Stimulated activated CD4-positive, alpha-beta T cell treated with anti-CD3 and anti-CD28 coated beads, TNF-alpha, amount 100 ng/mL, for 1 hour (primary cell): ENCODE measurements around the gene TMEM26.

Experiments used
- DNase-seq, 3 donors: peaks; one replicate each; pipeline ENCODE4 v3.0.0-alpha.2; 2020; ENCODE audit warnings: low read depth in 3 of 3, low spot score in 1 of 3

TMEM26 gene

GRCh38 chr10:61452655-61453641 is at the start of gene TMEM26:
Gene TMEM26, minus strand, starts transcription at chr10:61453381. Its CDS starts 300 bp downstream, at chr10:61453081.
- DNase-seq, result no peak

GRCh38 chr10:61500460-61500859 is 47.3 kb upstream of the TMEM26 start:
- no peak for DNase-seq

GRCh38 chr10:61492364-61492995 is 39.3 kb upstream of the TMEM26 start:
- no peak for DNase-seq

- DNase-seq, result no peak
These were observed 34.3 kb upstream of the TMEM26 start for GRCh38 chr10:61487506-61487905.

- no peak for DNase-seq
These were observed 33.7 kb upstream of the TMEM26 start for GRCh38 chr10:61486738-61487396.

DNA sequence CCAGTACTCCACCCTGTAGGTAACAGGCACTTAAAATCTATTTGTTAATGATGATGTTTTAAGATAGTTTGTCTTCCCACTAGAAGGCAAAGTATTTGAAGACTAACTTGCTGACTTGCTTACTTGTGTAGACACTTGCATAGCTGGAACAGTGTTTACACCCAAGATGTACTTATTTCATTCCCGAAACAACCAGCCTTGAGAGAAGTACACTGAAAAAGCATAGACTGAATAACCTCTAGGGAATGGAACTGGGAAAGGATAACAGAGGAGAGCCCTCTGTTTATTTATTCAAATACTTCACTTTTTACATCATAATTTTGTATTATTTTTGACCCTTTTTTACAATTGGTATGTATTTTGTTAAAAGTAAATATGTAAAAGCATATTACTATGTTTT is 33.1 kb upstream of the TMEM26 start:
- DNase-seq, result no peak

GRCh38 chr10:61481597-61481996 is 28.4 kb upstream of the TMEM26 start:
- DNase-seq, result no peak

- DNase-seq, result no peak
These were observed 27.0 kb upstream of the TMEM26 start for GRCh38 chr10:61480208-61480607.

GRCh38 chr10:61478621-61479312 is 25.6 kb upstream of the TMEM26 start:
- no peak for DNase-seq

- no peak for DNase-seq
These were observed 24.3 kb upstream of the TMEM26 start for GRCh38 chr10:61477451-61477850.

DNA sequence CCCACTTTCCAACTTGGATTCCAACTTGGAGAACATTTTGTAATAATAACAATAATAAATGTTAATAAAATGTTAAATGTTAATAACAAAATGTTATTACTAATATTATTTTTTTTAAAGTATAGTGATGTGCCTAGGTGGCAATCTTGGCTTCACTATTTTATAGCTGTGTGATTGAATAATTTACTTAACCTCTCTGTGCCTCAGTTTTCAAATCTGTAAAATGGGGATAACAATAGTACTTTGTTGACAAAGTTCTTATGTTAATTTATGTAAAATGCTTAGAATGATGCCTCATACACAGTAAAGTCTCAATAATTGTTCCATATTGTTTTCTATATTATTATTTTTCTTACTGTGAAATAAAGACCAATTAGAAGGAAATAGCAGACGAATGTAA is 23.3 kb upstream of the TMEM26 start:
- DNase-seq, result no peak

- no peak for DNase-seq
These were observed 22.3 kb upstream of the TMEM26 start for GRCh38 chr10:61475449-61475873.

- no peak for DNase-seq
These were observed 19.0 kb upstream of the TMEM26 start for GRCh38 chr10:61472090-61472674.

DNA sequence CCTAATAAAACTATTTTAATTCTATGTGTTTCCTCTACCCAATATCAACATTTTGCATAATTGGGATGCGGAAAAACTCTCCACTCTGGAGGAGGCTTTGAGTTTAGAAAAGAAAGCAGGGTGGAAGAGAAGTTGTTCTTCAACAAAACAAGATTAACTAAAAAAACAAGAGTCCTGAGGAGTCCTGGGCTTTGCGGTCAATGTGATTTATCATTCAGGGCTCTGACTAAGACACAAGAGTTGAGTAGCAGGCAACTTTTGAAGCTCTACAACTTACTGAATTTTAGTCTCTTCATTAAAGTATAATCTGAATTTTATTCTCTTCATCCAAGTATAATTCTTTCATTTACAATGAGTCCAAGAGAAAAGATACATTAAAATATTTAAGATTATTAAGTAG is 18.3 kb upstream of the TMEM26 start:
- DNase-seq, result no peak

DNA sequence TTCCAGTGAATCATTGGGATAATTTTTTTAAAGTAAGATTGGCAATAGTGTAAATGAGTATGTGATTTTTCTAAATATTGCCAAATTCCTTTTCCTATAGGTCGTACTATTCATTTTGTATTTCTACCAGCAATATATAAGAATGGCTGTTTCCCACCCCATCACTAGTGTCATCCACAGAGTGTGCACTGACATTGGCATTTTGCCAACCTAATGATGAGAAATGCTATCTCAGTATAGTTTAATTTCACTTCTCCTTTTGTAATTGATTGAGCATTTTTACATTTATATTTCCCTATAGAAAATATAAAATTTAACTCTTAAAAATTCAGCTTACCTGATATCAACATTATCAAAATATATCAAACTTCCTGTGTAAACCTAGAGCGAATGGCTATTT is 17.6 kb upstream of the TMEM26 start:
- no peak for DNase-seq

- DNase-seq, result no peak
These were observed 12.9 kb upstream of the TMEM26 start for GRCh38 chr10:61465901-61466632.

- no peak for DNase-seq
These were observed 12.0 kb upstream of the TMEM26 start for GRCh38 chr10:61465171-61465496.

- no peak for DNase-seq
These were observed 11.4 kb upstream of the TMEM26 start for GRCh38 chr10:61464461-61465170.

DNA sequence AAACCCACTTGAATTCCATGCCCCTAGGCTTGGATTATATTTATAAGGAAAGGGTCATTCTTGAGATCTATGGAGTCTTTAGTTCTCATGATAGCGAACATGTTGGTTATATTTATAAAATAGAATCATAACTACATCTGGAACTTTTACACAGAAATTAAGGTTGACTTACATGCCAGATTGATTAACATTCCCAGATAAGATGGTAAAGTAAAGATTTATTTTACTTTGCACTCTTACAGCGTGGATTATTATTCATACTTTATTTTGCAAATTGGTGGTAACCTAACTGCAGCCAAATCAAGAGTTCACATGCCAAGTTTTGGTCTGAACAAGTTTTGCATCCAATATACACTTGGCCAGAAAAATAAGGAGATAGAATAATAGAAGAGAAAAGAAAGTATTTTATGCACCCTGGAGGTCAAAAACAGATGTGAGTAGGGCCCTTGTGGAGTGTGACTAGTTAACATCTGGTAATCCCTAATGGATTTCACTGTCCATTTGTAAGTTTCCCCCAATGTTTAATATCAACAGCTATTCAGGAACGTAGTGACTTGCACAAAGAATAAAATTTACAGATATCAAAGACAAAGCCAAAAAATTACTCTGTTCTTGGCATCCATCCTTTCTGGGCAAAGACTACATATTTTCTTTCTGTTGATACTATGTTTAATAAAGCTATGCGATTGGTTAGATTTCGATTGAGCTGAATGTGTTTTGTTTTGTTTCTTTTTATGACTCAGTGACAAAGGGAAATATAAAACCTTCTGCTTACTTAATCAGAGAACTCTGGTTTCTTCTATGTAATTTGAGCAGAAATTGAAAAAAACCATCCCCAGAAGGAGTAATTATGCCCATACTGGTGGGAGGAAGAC is 10.1 kb upstream of the TMEM26 start:
- no peak for DNase-seq
